SU-DHL-6 (cell line): ENCODE results near the gene COX11.

Source experiments
- EZH2phosphoT487 ChIP-seq: fragments of 200-600 bp; sonication (generic), shearing (Covaris generic); conservative IDR thresholded peaks from 2 replicates; pipeline ENCODE4 v1.6.1; 2018; ENCODE audit warnings: mild to moderate bottlenecking, antibody characterized with exemption, low read length, moderate library complexity, mixed read lengths
- TF ChIP-seq, protein P1 (sequence below): fragments of 200-600 bp; sonication (generic); IDR thresholded peaks from one replicate; pipeline ENCODE4 v1.5.1; 2017; ENCODE audit warnings: antibody characterized with exemption, mild to moderate bottlenecking, low read length, moderate library complexity; ENCODE audit not compliant: insufficient read depth, poor library complexity, severe bottlenecking

DNA sequence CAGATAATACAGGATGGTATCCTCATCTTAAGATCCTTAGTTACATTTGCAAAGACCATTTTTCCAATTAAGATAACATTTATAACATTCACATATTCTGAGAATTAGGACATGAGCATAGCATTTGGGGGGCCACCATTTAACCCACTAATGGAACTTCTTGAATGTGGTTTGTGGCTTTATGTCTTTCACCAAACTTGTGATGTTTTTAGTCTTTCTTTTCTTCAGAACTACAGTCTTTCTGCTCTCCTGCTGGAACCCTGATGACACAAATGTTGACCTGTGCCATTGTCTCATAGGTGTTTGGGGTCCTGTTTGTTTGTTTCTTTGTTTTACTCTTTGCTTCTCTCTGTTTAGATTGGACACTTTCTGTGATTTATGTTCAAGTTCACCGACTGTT is 23.2 kb downstream of the COX11 start:
- TF ChIP-seq, protein P1, sequence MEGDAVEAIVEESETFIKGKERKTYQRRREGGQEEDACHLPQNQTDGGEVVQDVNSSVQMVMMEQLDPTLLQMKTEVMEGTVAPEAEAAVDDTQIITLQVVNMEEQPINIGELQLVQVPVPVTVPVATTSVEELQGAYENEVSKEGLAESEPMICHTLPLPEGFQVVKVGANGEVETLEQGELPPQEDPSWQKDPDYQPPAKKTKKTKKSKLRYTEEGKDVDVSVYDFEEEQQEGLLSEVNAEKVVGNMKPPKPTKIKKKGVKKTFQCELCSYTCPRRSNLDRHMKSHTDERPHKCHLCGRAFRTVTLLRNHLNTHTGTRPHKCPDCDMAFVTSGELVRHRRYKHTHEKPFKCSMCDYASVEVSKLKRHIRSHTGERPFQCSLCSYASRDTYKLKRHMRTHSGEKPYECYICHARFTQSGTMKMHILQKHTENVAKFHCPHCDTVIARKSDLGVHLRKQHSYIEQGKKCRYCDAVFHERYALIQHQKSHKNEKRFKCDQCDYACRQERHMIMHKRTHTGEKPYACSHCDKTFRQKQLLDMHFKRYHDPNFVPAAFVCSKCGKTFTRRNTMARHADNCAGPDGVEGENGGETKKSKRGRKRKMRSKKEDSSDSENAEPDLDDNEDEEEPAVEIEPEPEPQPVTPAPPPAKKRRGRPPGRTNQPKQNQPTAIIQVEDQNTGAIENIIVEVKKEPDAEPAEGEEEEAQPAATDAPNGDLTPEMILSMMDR = no peak
- TF ChIP-seq EZH2phosphoT487 = no peak
